ENCODE data around the gene CNN3. TPM values are rescaled to one million over a fixed set of nuclear protein-coding genes. Genes with fewer than 3 reads are reported as not detected.

CNN3 gene
- total and polyA plus RNA-seq, 5 donors from 2014 or later, result 1.00 to 8.7 (median 2.6) TPM

DNA sequence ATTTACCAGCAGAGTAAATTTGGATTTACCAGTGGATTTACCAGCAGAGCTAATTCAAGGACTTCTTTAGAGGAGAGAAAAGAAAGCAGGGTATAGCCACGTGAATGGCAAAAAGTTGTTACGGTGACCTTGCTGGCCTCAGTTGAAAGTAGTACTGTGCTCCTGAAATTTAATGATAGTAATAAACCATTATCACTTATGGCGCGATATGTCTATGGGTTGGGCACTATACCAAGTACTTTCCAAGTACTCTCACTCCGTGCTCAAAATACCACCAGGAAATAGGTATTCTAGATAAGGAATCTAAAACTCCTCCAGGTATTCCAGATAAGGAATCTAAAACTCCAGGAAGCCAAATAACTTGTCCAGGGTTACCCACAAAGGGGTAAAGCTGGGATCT is 70.9 kb downstream of the CNN3 start:
- Histone ChIP-seq H3K4me3 (ENCODE audit: low read depth, low read length) (no peak overlapping the region), H3K36me3 (ENCODE audit: control insufficient read depth, insufficient read depth, low read length) (no peaks in the 10 kb centered on the region), H3K27ac (ENCODE audit: insufficient read depth, low read length, poor library complexity, severe bottlenecking) (no peak overlapping the region), H3K27me3 (ENCODE audit: control insufficient read depth, insufficient read depth, low read length) (peaks cover 9% of the 10 kb centered on the region), H3K4me1 (ENCODE audit: control insufficient read depth, insufficient read depth, low read length, poor library complexity, severe bottlenecking) (peaks cover 4% of the 10 kb centered on the region), H3K9me3 (ENCODE audit: control insufficient read depth in 2 of 2, low read length in 2 of 2) (no peaks in the 10 kb centered on the region)
- Mint-ChIP-seq H3K27me3 (peaks cover 8% of the 10 kb centered on the region), H3K4me1 (no peaks in the 10 kb centered on the region), H3K4me3 (no peak overlapping the region), H3K9me3 (peaks cover 0 to 1% (median 0%) of the 10 kb centered on the region in 7 donors), H3K27ac (no peak overlapping the region), H3K36me3 (no peaks in the 10 kb centered on the region)
- no peak for ATAC-seq (ENCODE audit: low read depth in 2 of 2)
- DNase-seq, result no peak

GRCh38 chr1:94855307-94855700 is 71.6 kb downstream of the CNN3 start:
- H3K4me3 ChIP-seq (ENCODE audit: low read depth, low read length), result no peak overlapping the region
- no peak overlapping the region for H3K27ac ChIP-seq (ENCODE audit: insufficient read depth, low read length, poor library complexity, severe bottlenecking)
- H3K9me3 ChIP-seq (ENCODE audit: control insufficient read depth in 2 of 2, low read length in 2 of 2), result no peaks in the 10 kb centered on the region
- no peaks in the 10 kb centered on the region for H3K36me3 Mint-ChIP-seq
- peaks cover 5% of the 10 kb centered on the region for H3K27me3 Mint-ChIP-seq
- ATAC-seq (ENCODE audit: low read depth in 2 of 2) (no peak), DNase-seq (no peak)
- H3K4me1 ChIP-seq (ENCODE audit: control insufficient read depth, insufficient read depth, low read length, poor library complexity, severe bottlenecking), result peaks cover 4% of the 10 kb centered on the region
- H3K27me3 ChIP-seq (ENCODE audit: control insufficient read depth, insufficient read depth, low read length), result peaks cover 9% of the 10 kb centered on the region
- H3K27ac Mint-ChIP-seq, result no peak overlapping the region
- no peak overlapping the region for H3K4me3 Mint-ChIP-seq
- peaks cover 0 to 1% (median 0%) of the 10 kb centered on the region in 7 donors for H3K9me3 Mint-ChIP-seq
- H3K36me3 ChIP-seq (ENCODE audit: control insufficient read depth, insufficient read depth, low read length), result no peaks in the 10 kb centered on the region
- H3K4me1 Mint-ChIP-seq, result no peaks in the 10 kb centered on the region

GRCh38 chr1:94854458-94855306 is 72.2 kb downstream of the CNN3 start:
- Histone ChIP-seq H3K27me3 (ENCODE audit: control insufficient read depth, insufficient read depth, low read length) (peaks cover 9% of the 10 kb centered on the region), H3K9me3 (ENCODE audit: control insufficient read depth in 2 of 2, low read length in 2 of 2) (no peaks in the 10 kb centered on the region), H3K36me3 (ENCODE audit: control insufficient read depth, insufficient read depth, low read length) (no peaks in the 10 kb centered on the region), H3K4me3 (ENCODE audit: low read depth, low read length) (peak overlapping the region; percentile 59), H3K4me1 (ENCODE audit: control insufficient read depth, insufficient read depth, low read length, poor library complexity, severe bottlenecking) (peaks cover 4% of the 10 kb centered on the region), H3K27ac (ENCODE audit: insufficient read depth, low read length, poor library complexity, severe bottlenecking) (no peak overlapping the region)
- DNase-seq (peak; percentile 53 to 88 (median 76)), ATAC-seq (ENCODE audit: low read depth in 2 of 2) (peak; percentile 93 to 95)
- H3K4me1 Mint-ChIP-seq, result no peaks in the 10 kb centered on the region
- H3K27me3 Mint-ChIP-seq, result no peaks in the 10 kb centered on the region
- H3K27ac Mint-ChIP-seq, result no peak overlapping the region
- H3K4me3 Mint-ChIP-seq, result no peak overlapping the region
- no peaks in the 10 kb centered on the region for H3K36me3 Mint-ChIP-seq
- H3K9me3 Mint-ChIP-seq, result no peaks in the 10 kb centered on the region

DNA sequence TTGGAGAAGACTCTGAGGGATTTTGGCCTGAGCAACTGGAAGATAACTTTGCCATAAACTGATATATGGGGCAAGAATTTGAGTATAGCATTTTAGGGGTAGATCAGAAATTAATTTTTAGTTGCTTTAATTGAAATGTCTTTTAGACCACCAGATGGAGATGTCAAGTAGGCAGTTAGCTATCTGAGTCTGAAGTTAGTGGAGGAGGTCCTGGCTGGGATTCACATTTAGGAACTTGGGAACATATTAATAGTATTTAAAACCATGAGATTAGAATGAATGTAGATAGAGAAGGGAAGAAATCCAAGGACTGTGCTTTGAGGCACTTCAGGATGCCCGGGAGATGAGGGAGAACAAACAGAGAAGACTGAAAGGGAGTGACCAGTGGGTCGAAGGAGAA is 74.1 kb downstream of the CNN3 start:
- Mint-ChIP-seq H3K36me3 (no peaks in the 10 kb centered on the region), H3K27ac (no peak overlapping the region), H3K4me3 (no peak overlapping the region), H3K9me3 (no peaks in the 10 kb centered on the region), H3K4me1 (no peaks in the 10 kb centered on the region), H3K27me3 (no peaks in the 10 kb centered on the region)
- ATAC-seq (ENCODE audit: low read depth in 2 of 2) (no peak), DNase-seq (no peak)
- H3K27ac ChIP-seq (ENCODE audit: insufficient read depth, low read length, poor library complexity, severe bottlenecking), result no peak overlapping the region
- peaks cover 9% of the 10 kb centered on the region for H3K27me3 ChIP-seq (ENCODE audit: control insufficient read depth, insufficient read depth, low read length)
- H3K4me1 ChIP-seq (ENCODE audit: control insufficient read depth, insufficient read depth, low read length, poor library complexity, severe bottlenecking), result peaks cover 4% of the 10 kb centered on the region
- no peak overlapping the region for H3K4me3 ChIP-seq (ENCODE audit: low read depth, low read length)
- no peaks in the 10 kb centered on the region for H3K9me3 ChIP-seq (ENCODE audit: control insufficient read depth in 2 of 2, low read length in 2 of 2)
- no peaks in the 10 kb centered on the region for H3K36me3 ChIP-seq (ENCODE audit: control insufficient read depth, insufficient read depth, low read length)

DNA sequence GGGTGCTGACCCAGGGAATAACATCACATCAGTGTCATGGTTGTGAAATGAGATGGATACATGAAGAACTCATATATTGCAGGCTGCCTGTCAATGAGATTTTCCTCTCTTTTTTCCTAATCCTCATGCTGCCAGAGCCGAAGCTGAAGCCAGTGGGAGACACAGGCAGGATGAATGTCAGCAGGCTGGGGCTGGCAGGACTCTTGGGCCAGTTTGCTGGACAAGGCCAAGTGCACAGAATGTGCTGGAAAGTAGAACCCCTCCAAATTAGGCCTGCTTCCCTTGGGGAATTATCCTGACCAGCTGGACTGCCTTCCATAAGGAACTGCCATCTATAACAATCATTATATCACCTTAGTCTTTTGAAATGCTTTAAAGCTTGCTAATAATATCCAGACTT is 75.3 kb downstream of the CNN3 start:
- Histone ChIP-seq H3K4me3 (ENCODE audit: low read depth, low read length) (no peak overlapping the region), H3K27ac (ENCODE audit: insufficient read depth, low read length, poor library complexity, severe bottlenecking) (no peak overlapping the region), H3K36me3 (ENCODE audit: control insufficient read depth, insufficient read depth, low read length) (no peaks in the 10 kb centered on the region), H3K9me3 (ENCODE audit: control insufficient read depth in 2 of 2, low read length in 2 of 2) (no peaks in the 10 kb centered on the region), H3K4me1 (ENCODE audit: control insufficient read depth, insufficient read depth, low read length, poor library complexity, severe bottlenecking) (peaks cover 4% of the 10 kb centered on the region), H3K27me3 (ENCODE audit: control insufficient read depth, insufficient read depth, low read length) (peaks cover 9% of the 10 kb centered on the region)
- ATAC-seq (ENCODE audit: low read depth in 2 of 2), result no peak
- H3K4me3 Mint-ChIP-seq, result no peak overlapping the region
- H3K36me3 Mint-ChIP-seq, result no peaks in the 10 kb centered on the region
- no peak for DNase-seq
- H3K9me3 Mint-ChIP-seq, result no peaks in the 10 kb centered on the region
- no peaks in the 10 kb centered on the region for H3K27me3 Mint-ChIP-seq
- no peaks in the 10 kb centered on the region for H3K4me1 Mint-ChIP-seq
- H3K27ac Mint-ChIP-seq, result no peak overlapping the region

Other genes with a start within 250 kb of the CNN3 start
- gene SLC44A3, start 106.8 kb downstream of the CNN3 start, total RNA-seq, result not detected
- gene SLC44A3, start 106.8 kb downstream of the CNN3 start, polyA plus RNA-seq, result not detected
- gene ALG14, start 145.8 kb upstream of the CNN3 start, total RNA-seq, result 1.2 TPM
- gene ALG14, start 145.8 kb upstream of the CNN3 start, polyA plus RNA-seq, result 10 to 100 TPM in 1 of 4 donors, 1 to 10 TPM in 3; 5.2 to 11.0 (median 6.3) TPM
- not detected for gene TLCD4, start 190.2 kb upstream of the CNN3 start, total RNA-seq
- under 1 TPM in 3 of 4 donors, not detected in 1; 0.03 to 0.80 (median 0.76) TPM for gene TLCD4, start 190.2 kb upstream of the CNN3 start, polyA plus RNA-seq

Data from CD4-positive, CD25-positive, alpha-beta regulatory T cell (primary cell).